ENCODE data around the gene IL36A.

DNA sequence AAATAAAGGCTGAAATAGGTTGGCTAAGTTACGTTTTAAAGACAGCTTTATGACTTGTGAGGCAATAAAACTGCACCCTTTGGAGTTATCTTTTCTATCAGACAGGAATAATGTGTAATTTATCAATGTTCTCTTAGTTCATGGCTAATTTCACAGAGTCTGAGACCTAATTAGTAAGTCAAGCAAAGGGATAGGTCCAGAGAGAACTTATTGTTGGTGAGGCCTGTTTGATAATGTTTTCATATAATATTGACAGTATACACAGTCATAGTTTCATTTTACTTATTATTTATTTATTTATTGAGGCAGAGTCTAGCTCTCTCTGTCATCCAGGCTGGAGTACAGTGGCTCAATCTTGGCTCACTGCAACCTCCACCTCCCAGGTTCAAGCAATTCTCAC, 51.9 kb downstream of the IL36A start:
- TF ChIP-seq CTCF (conservative IDR thresholded peaks at IDR 0.05; ENCODE audit: low read length) = no peak
- TF ChIP-seq EZH2phosphoT487 (IDR thresholded peaks at IDR 0.05; ENCODE audit: borderline replicate concordance, low read depth, low read length) = no peak
